SK-N-MC (cell line): Measurements from ENCODE around the gene SLC10A7.

Source experiments
- DNase-seq: peaks from one replicate; pipeline ENCODE4 v3.0.0-alpha.2; 2011; ENCODE audit warnings: low read depth, low spot score
- H3K27ac ChIP-seq: fragments of 200-600 bp; sonication (generic); 2 replicates; pipeline ENCODE4 v1.5.1; 2016; ENCODE audit warnings: mixed run types
- H3K36me3 ChIP-seq: fragments of 200-600 bp; sonication (generic); 2 replicates; pipeline ENCODE4 v1.6.1; 2017; ENCODE audit warnings: antibody characterized with exemption, low read length, mixed read lengths; ENCODE audit not compliant: insufficient read depth
- H3K4me3 ChIP-seq: fragments of 200-600 bp; sonication (generic); 2 replicates; pipeline ENCODE4 v1.5.1; 2016
- H3K9ac ChIP-seq: fragments of 200-600 bp; sonication (generic); 2 replicates; pipeline ENCODE4 v1.8.0; 2017; ENCODE audit warnings: mixed run types, mixed read lengths; ENCODE audit not compliant: insufficient read length
- H3K9me3 ChIP-seq: fragments of 200-600 bp; sonication (generic); 2 replicates; pipeline ENCODE4 v1.6.1; 2017; ENCODE audit warnings: low read depth, mild to moderate bottlenecking, antibody characterized with exemption, low read length, moderate library complexity, mixed read lengths
- EZH2 ChIP-seq: fragments of 200-600 bp; sonication (generic); IDR thresholded peaks from one replicate; pipeline ENCODE4 v1.6.1; 2017; ENCODE audit warnings: antibody characterized with exemption
- FOXP2 ChIP-seq: optimal IDR thresholded peaks from 2 replicates; pipeline ENCODE3; 2011; ENCODE audit warnings: mild to moderate bottlenecking, moderate library complexity; ENCODE audit not compliant: insufficient read depth; ENCODE audit errors: extremely low read length, control extremely low read depth
- POLR2AphosphoS5 ChIP-seq: IDR thresholded peaks from 2 replicates; pipeline ENCODE4 v1.6.1; 2012; ENCODE audit warnings: mild to moderate bottlenecking, low read depth, low read length, borderline replicate concordance

SLC10A7 gene

DNA sequence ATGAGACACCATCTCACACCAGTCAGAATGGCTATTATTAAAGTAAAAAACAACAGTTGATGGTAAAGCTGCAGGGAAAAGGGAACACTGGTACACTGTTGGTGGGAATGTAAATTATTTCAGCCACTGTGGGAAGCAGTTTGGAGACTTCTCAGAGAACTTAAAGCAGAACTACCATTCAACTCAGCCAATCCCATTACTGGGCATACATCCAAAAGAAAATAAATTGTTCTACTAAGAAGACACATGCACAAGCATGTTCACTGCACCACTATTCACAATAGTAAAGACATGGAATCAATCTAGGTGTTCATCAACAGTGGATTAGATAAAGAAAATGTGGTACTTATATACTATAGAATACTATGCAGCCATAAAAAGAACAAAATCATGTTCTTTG, 172.4 kb downstream of the SLC10A7 start:
- peak overlapping the region; percentile 97 for H3K27ac ChIP-seq
- H3K36me3 ChIP-seq, result no peaks in the 10 kb centered on the region
- no peak for TF ChIP-seq FOXP2
- peak overlapping the region; percentile 60; the same call in 1 of the 2 replicates for H3K4me3 ChIP-seq
- DNase-seq, result no peak
- no peaks in the 10 kb centered on the region for H3K9me3 ChIP-seq
- H3K9ac ChIP-seq, result peak overlapping the region; percentile 51

DNA sequence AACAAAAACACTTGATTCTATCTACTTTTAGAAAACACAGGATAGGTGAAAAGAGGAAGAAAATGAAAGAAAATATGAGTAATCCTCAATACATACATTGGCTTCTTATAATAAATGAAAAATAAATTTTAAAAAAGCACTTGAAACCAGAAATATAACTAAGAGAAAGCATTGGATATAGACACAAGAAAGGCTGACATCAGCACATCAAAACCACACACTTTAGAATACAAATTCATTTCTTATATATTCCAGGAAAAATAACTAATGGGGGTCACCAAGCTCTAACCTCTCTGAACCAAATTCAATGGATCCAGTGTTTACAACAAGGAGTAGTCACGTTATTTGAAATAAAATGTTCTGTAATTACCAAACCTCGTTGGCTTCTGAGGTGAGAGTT, 173.9 kb downstream of the SLC10A7 start:
- DNase-seq, result no peak
- Histone ChIP-seq H3K4me3 (peak overlapping the region; percentile 60), H3K36me3 (no peaks in the 10 kb centered on the region), H3K9ac (peak overlapping the region; percentile 51), H3K9me3 (no peaks in the 10 kb centered on the region), H3K27ac (peak overlapping the region; percentile 97)
- TF ChIP-seq FOXP2 (no peak), POLR2AphosphoS5 (no peak), EZH2 (no peak)

DNA sequence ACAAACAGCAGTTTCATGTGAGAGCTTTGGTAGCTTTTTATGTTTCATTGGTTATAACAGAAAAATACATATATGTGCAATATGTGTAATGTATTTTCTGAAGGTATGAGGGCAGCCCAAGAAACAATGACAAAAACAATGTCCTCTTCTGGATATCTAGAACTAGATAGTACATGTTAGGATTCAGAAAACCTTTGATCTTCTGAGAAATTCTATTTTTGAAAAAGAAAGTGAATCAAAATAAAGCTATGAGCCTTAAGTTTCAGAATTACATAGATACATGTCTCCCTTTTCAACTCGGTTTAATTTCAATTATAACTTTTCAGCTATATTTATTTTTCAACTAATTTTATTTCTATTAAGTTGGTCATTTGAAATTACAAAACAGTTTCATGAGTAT, 175.5 kb downstream of the SLC10A7 start:
- no peaks in the 10 kb centered on the region for H3K36me3 ChIP-seq

DNA sequence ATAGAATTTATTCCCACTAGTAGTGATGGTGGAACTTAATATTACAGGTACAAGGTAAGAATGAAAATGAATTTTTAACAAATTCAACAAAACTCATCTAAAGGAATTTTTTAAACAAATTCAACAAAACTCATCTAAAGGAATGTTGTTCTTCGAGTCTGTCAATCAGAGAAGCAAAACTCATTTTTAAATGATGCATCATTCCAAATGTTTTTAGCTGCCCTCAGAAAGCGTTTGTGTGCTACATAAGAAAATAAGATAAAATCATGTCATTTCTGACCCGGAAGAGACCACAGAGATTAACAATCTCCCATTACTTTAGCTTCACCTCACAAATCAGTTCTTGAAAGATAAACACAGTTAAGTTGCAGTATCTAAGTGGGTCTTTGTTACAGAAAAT, 178.0 kb downstream of the SLC10A7 start:
- H3K4me3 ChIP-seq, result no peak overlapping the region
- no peaks in the 10 kb centered on the region for H3K9me3 ChIP-seq
- peak overlapping the region; percentile 90 for H3K27ac ChIP-seq
- TF ChIP-seq FOXP2 (no peak), EZH2 (no peak), POLR2AphosphoS5 (no peak)
- H3K36me3 ChIP-seq, result no peaks in the 10 kb centered on the region
- H3K9ac ChIP-seq, result peak overlapping the region; percentile 48
- no peak for DNase-seq

More for the DNA sequence above, 175.5 kb downstream of the SLC10A7 start:
- Histone ChIP-seq H3K9ac (peak overlapping the region; percentile 3), H3K27ac (peak overlapping the region; percentile 97), H3K9me3 (no peaks in the 10 kb centered on the region), H3K4me3 (no peak overlapping the region)
- TF ChIP-seq EZH2 (no peak), POLR2AphosphoS5 (no peak), FOXP2 (no peak)
- DNase-seq, result no peak

DNA sequence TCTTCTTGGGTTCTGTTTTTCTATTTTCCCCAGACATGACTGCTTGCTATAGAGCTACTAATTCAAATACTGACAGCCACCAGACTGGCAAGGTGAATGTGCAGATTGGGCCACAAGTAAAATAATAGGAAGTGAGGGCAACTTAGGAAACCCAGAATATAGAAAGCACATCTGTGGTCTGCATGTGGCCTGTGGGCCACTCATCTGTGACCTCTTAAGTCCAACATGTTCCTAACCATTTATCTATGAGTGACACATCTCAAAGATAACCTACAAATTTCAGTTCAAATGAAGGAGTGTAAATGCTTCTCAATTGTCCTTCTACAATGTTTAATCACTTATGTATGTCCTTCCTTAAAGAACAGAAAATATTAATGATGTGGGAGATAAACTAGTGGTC, 178.5 kb downstream of the SLC10A7 start:
- Histone ChIP-seq H3K4me3 (no peak overlapping the region), H3K9me3 (no peaks in the 10 kb centered on the region), H3K27ac (peak overlapping the region; percentile 90), H3K36me3 (no peaks in the 10 kb centered on the region), H3K9ac (peak overlapping the region; percentile 48)
- no peak for DNase-seq
- TF ChIP-seq POLR2AphosphoS5 (no peak), EZH2 (no peak), FOXP2 (no peak)

DNA sequence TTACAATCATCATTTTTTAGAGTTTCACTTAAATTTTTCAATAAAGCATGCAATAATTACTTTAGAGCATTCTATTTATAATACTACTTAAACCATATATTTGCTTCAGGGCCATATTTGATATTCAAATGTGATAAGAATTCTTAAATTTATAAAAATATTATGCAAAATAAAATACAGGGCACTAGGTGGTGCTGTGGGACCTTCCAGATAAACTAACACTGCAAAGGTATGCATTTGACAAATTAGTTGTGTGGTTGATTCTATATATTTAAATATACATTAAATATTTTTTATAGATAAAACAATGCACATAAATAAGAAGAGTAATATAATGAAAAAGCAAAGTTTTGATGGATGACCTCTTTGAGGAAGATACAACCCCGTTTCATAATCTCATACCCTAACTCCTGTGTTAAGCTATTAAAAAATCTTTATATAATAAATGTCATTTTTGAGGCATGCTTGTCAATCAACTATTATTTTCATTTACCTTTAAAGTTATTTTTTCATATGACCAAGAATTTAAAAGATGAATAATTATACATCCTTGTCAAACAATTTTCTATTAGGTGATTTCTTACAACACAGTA, 179.0 kb downstream of the SLC10A7 start:
- Histone ChIP-seq H3K9ac (peak overlapping the region; percentile 48), H3K36me3 (no peaks in the 10 kb centered on the region), H3K4me3 (no peak overlapping the region), H3K9me3 (no peaks in the 10 kb centered on the region), H3K27ac (peak overlapping the region; percentile 97)
- TF ChIP-seq POLR2AphosphoS5 (no peak), FOXP2 (no peak), EZH2 (no peak)
- DNase-seq, result peak; percentile 93

DNA sequence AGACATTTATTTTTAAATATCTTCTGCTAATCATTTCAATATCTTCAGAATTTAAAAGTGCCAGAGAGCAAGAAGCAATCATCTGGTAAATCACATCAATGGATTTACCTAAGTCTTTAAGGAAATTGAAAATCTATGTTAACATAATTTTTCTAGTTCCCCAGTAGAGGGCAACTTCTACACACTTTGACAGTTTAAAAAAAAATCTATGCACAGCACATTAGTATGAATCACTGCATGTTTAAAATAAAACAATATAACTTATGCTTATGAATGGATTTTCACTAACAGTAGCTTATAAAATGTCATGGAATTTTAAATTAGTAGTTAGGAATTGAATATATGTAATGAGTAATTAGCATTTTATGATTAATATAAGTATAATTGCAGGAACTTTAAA, 180.9 kb downstream of the SLC10A7 start:
- no peak overlapping the region for H3K9ac ChIP-seq
- H3K4me3 ChIP-seq, result no peak overlapping the region
- H3K27ac ChIP-seq, result peak overlapping the region; percentile 97
- no peak for TF ChIP-seq POLR2AphosphoS5
- TF ChIP-seq FOXP2, result no peak
- TF ChIP-seq EZH2, result no peak
- no peaks in the 10 kb centered on the region for H3K9me3 ChIP-seq
- no peak for DNase-seq
- no peaks in the 10 kb centered on the region for H3K36me3 ChIP-seq

DNA sequence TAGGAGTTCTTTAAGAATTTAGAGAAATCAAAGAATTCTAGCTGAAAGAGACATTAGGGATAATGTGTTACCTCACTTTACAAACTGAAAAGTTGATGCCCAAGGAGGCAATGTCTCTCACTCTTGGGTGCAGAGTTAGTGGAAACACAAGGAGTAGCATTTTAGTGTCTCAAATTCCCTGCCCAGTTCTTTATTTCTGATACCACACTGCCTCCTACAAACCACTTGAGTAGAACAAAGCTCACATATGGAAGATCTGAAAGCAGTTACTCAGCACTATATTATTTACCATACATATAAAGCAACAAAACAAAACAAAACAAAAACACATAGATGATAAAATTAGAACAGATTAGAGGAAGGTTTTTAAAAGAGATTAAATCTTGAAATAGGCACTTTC, 183.2 kb downstream of the SLC10A7 start:
- Histone ChIP-seq H3K27ac (peak overlapping the region; percentile 27; the same call in 1 of the 2 replicates), H3K9me3 (no peaks in the 10 kb centered on the region), H3K4me3 (no peak overlapping the region), H3K36me3 (no peaks in the 10 kb centered on the region), H3K9ac (no peak overlapping the region)
- TF ChIP-seq EZH2 (no peak), POLR2AphosphoS5 (no peak), FOXP2 (no peak)
- no peak for DNase-seq

DNA sequence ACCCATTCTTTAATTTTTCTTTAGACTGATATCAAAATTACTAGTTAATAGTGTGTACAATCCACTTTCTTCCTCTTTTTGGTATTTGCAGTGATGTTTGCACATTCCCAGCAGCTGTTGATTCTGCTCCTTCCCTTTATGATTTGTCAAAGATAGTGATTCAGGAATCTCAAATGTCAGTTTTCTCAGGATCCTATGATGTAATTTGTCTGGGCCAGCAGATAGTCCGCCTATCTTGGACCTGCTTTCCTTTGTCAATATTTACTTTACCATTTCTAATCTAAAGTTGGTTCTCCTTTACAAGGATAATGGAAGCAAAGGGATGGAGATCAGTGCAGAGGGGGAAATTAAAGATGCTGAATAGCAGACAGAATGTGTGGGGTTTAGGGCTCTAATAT, 185.3 kb downstream of the SLC10A7 start:
- TF ChIP-seq POLR2AphosphoS5, result no peak
- TF ChIP-seq FOXP2, result no peak
- TF ChIP-seq EZH2, result no peak
- H3K9ac ChIP-seq, result no peak overlapping the region
- H3K27ac ChIP-seq, result no peak overlapping the region
- no peak for DNase-seq
- no peaks in the 10 kb centered on the region for H3K36me3 ChIP-seq
- no peaks in the 10 kb centered on the region for H3K9me3 ChIP-seq
- H3K4me3 ChIP-seq, result no peak overlapping the region
